Measurements from ENCODE around the gene MYO15A.

MYO15A gene

DNA sequence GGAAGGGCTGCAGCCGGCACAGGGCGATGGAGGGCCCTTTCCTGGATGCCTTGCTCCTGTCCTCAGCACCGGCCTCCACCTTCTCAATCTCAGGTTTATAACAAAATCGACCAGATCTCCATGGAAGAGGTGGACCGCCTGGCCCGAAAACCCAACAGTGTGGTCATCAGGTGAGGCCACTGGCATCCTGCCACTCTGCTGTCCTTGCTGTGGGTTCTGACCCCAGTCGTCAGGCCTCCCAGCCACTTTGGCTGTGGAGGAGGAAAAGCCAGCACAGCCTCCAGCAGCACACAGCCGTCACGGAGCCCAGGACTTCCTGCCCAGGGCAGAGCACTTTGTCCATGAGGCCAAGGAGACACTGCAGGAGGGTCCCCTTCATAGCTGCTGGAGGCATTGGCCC is 6.7 kb upstream of the MYO15A start:
- DNase-seq (ENCODE audit: low read depth in 2 of 2) = no peak

DNA sequence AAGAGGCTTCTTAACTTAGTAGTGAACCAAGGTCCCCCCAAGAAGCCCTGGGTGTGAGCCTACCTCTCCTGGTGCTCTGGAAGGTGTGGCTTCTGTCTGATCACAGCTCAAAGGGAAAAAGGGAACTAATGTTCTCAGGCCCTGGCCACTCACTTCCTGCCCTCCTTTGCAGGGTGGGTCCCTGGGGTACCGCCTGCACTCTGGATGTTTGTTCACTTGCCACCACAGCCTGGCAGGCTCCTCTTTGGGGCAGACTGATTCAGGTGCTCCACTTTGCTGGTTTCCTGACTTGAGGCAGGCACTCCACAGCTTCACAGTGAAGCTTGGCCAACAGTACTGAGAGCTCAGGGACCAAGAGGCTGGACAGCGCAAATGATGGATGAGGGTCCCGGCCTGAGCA is 5.9 kb upstream of the MYO15A start:
- DNase-seq (ENCODE audit: low read depth in 2 of 2) = no peak

DNA sequence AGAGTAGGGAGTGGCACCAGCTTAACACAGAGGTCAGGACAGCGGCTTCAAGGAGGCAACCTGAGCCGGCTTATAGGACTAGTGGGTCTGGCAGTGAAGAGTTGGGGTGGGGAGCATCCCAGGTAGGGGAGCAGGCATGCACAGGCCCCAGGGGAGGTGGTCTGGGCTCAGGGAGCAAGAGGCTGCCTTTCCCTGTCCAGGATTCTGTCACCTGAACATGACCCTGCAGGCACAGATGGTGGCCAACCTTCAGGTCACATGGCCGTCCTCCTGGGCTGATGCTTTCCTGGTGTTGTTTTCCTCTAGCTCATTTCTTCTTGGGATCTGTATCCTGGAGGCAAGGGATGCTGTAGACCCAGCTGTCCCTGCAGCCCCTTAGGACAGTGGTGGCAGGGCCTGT is 3.5 kb upstream of the MYO15A start:
- no peak for DNase-seq (ENCODE audit: low read depth in 2 of 2)

DNA sequence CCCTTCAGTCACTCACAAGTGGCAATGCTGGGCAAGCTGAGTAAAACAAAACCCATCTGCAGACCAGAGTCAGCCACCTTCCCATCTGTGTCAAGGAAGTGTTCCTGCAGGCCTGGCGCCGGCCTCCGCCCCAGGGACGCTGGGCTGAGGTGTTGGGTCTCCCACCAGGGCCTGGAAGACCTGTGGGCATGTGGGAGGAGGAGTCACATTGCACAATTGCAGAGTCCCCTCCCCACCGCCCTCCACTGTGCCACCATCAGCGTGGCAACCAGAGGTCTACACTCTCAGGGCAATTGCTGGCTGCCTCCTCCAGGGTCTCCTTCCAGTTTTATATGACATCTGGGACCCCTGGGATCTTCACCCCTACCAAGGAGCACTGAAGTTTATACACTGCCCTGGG is 3.0 kb upstream of the MYO15A start:
- no peak for DNase-seq (ENCODE audit: low read depth in 2 of 2)

DNA sequence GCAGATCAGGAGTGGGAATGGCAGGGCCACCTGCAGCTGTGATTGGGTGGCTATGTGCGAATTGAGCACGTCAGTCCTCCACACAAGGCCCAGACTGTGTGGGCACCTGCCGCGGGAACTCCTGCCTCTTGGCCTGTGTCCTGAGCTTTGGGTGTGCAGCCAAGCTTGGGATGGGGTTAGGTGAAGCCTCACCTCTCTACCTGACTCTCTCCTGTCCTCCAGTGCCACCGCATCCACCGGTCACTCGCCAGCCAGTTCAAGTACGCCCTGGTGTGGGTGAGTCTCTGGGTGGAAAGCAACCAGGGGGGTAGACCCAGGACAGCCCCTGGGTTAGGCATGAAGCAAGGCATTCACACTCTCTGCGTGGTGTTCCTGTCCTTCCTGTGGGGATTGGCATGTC is 2.3 kb upstream of the MYO15A start:
- no peak for DNase-seq (ENCODE audit: low read depth in 2 of 2)

DNA sequence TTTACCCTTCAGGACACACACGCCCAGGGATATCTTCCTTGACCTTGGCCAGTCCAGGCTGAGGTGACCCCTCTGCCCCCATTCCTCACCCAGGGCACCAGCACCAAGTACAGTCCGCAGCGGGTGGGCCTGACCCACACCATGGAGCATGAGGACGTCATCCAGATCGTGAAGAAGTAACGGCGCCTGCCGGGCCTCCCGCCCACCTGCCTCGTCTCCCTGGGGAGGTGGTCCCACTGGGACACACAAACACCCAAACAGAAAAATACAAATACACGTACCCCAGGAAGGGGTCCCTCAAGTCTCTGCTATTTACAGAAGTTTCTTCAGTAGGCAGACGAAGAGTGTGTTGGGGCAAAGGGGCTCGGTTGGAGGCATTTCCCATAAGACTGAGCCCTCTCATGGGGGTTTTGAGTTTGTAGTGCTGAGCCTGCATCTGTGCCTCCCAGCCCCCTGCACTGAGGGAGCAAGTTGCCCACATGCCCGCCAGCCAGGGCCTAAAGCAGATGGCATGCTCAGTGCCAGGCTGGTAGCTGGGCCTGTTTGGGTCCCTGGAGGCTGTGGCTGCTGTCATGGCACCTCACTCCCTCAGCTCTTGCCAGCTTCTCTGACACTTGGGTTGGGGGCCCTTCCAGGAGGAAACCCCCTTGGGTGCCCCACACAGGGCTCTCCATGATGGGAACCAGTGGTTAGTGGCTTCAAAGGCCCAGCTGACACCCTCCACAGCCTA is 1.3 kb upstream of the MYO15A start:
- DNase-seq (ENCODE audit: low read depth in 2 of 2) = no peak

DNA sequence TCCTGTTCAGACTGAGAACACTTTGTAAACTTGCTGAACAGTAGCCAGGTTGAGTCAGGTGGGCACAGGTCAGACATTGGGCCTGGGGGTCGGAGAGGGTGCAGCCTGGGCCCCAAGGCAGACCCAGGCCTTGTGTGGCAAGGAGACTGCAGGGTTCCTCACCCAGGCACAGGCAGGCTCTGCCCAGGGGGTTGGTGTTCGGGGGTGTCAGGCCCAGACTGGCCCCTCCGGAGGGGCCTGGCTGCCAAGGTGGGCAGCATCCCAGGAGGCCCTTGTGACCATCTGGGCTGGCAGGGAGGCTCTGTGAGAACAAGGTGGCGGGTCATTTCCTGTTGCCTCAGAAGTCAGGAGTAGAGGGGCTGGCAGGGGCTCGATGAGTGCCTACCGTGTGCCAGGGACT is 585 bp upstream of the MYO15A start:
- no peak for DNase-seq (ENCODE audit: low read depth in 2 of 2)

DNA sequence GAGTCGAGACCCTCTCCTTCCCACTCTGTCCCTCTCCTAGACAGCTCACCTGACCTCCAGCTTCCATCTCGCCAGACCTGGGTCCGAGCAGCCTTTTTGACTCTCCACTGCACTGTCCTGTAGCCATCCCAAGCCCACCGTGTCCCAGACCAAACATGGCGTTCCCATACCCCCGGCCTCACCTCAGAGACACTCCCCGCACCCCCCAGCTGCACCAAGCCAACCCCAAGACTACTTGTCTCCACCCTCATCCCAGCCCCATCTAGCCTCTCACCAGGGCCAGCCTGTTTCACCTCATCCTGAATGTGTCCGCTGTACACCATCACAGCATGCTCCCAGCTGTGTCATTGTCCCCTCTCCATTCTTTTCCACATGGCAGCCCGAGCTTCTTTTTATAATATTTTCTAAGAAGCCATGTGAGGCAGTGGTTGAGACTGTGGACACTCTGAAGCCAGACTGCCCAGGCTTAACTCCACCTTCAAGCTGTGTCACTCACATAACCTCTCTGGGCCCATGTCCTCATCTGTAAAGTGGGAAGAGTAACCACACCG is 1.5 kb downstream of the MYO15A start:
- DNase-seq (ENCODE audit: low read depth in 2 of 2) = no peak

DNA sequence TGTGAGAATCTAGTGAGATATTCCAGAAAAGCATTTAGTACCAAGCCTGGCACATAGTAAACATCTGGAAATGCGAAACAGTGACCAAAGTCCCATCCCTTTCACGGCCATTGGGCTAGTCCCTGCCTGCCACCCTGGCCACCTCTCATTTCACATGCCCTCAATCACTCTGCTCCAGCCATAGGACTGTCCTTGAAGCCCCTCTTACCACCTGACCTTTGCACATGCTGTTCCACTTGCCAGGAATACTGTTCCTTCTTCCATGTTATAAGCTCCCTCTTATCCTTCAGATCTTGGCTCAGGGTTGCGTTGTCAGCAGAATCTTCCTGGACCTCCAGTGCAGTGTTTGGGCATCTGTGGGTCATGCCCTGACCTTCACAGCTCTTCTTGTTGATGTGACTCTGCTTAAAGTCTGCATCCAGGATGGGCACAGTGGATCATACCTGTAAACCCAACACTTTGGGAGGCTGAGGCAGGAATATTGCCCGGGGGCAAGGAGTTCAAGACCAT is 2.1 kb downstream of the MYO15A start:
- no peak for DNase-seq (ENCODE audit: low read depth in 2 of 2)

DNA sequence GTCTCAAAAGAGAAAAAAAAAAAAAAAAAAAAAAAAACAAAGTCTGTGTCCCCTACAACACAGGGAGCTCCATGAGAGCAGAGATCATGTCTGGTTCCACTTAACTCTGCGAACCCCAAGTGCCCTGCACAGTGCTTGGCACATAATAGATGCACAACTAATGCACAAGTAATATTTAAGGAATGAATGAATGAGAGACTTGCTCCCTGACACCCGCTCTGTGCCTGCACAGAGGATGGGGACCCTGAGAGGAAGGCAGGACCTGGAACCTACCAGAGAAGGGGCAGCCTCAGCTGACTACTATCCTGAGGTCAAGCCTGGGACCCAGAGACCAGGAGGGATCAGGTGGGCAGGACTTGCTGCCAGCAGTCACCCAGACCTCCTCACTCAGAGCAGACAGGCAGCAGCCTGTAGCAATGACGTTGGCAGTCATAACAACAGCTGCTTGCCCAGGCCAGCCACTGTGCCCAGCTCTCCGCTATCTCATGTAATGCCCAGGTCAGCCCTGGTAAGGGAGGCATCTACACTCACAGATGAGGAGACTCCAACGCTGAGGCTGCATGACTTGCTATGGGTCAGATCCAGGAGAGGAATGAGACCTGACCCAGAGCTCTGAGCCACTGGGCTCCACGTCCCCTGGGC is 2.9 kb downstream of the MYO15A start:
- DNase-seq (ENCODE audit: low read depth in 2 of 2) = no peak

DNA sequence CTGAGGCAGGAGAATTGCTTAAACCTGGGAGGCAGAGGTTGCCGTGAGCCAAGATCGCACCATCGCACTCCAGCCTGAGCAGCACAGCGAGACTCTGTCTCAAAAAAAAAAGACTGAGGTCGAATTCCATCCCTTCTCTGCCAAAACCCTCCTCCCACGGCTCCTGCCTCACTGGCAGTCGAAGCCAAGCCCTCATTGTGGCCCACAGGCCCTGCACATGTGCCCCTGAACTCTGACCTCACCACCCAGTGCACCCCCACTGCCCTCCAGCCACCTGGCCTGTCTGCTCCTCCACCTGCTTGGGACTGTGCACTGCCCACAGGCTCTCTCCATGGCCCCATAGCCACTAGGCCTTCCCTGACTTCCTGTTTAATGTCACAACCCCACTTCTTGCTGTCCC is 7.0 kb downstream of the MYO15A start:
- DNase-seq (ENCODE audit: low read depth in 2 of 2) = no peak

DNA sequence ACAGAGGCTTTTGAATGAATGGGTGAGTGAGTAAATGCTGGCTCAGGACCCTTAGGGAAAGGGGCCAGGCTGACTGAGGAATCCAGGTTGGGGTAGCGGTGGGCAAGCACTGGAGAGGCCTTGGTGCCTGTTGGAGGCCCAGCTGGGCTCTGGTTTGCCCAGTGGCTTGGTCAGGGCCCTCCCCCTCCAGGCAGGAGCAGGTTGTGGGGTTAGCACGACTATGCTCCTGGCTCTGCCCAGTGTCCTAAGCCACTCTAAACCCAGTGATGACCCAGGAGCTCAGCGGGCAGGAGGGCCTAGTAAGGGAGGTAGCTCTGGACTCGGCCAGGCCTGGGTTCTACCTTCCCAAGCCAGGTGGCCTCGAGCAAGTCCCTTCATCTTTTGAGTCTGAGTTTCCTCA is 7.5 kb downstream of the MYO15A start:
- DNase-seq (ENCODE audit: low read depth in 2 of 2) = no peak

DNA sequence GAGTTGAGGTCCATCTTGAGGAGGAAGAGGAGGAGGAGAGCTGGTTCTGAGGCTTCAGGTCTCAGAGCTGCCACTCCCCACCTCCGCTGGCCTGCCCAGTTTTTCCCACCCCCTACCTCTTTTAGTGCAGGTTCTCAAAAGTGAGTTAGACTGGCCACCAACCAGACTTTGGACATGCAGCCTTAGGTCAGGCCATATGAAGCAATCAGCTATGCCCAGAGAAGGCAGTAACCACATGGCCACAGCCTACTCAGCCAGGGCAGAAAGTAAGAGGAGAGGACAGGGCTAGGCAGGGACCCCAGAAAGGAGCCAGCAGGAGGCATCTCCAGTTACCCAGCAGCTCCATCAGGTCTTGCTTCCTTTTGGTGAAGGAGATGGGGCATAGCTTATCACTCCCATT is 9.0 kb downstream of the MYO15A start:
- no peak for DNase-seq (ENCODE audit: low read depth in 2 of 2)

DNA sequence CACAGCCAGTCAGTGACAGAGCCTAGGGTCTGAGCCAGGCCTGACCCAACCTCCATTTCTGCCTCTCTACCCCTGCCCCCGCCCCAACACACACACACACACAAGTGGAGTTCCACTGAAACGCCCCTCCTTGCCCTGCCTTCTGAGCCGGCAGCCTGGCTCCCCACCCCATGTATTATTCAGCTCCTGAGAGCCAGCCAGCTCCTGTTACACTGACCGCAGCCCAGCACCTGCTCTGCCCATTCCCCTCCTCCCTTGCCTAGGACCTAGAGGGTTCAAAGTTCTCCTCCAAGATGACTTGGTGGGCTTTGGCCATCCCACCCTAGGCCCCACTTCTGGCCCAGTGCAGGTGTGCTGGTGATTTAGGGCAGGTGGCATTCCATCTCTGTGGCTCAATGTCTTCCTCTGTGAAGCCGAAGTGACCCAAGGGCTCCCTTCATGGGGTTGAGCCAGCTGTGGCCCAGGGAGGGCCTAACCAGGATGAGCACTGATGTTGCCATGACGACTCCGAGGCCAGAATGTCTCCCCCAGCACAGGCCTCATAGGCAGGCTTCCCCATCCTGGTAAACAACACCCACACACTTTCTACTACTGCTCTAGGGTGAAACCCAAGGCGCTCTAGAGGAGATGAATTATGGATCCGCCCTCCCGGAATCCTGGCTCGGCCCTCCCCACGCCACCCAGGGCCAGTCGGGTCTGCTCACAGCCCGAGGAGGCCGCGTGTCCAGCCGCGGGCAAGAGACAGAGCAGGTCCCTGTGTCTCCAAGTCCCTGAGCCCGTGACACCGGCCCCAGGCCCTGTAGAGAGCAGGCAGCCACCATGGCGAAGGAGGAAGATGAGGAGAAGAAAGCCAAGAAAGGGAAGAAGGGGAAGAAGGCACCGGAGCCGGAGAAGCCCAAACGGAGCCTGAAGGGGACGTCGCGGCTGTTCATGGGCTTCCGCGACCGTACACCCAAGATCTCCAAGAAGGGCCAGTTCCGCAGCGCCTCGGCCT is 9.7 kb downstream of the MYO15A start:
- no peak for DNase-seq (ENCODE audit: low read depth in 2 of 2)

DNA sequence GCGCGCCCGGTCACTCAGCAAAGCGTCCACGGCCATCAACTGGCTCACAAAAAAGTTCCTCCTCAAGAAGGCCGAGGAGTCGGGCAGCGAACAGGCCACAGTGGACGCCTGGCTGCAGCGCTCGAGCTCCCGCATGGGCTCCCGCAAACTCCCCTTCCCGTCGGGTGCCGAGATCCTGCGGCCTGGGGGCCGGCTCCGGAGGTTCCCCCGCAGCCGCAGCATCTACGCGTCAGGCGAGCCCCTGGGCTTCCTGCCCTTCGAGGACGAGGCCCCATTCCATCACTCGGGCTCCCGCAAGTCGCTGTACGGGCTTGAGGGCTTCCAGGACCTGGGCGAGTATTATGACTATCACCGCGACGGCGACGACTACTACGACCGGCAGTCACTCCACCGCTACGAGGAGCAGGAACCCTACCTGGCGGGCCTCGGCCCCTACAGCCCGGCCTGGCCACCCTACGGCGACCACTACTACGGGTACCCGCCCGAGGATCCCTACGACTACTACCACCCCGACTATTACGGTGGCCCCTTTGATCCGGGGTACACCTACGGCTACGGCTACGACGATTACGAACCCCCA is 10.7 kb downstream of the MYO15A start:
- no peak for DNase-seq (ENCODE audit: low read depth in 2 of 2)

DNA sequence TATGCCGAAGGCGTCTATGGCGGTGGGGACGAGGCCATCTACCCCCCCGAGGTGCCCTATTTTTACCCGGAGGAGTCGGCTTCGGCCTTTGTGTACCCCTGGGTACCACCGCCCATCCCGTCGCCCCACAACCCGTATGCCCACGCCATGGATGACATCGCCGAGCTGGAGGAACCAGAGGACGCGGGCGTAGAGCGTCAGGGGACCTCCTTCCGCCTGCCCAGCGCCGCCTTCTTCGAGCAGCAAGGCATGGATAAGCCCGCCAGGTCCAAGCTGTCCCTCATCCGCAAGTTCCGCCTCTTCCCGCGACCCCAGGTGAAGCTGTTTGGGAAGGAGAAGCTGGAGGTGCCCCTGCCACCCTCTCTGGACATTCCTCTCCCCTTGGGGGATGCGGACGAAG is 11.4 kb downstream of the MYO15A start:
- no peak for DNase-seq (ENCODE audit: low read depth in 2 of 2)

DNA sequence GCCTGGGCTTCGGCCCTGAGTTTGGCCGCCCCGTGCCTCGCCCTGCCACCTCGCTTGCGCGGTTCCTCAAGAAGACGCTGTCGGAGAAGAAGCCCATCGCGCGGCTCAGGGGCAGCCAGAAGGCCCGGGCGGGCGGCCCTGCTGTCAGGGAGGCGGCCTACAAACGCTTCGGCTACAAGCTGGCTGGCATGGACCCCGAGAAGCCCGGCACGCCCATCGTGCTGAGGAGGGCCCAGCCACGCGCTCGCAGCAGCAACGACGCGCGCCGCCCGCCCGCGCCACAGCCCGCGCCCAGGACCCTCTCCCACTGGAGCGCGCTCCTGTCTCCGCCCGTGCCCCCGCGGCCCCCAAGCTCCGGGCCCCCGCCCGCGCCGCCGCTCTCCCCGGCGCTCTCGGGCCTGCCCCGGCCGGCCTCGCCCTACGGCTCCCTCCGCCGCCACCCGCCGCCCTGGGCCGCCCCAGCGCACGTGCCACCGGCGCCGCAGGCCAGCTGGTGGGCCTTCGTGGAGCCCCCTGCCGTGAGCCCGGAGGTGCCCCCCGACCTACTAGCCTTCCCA is 12.0 kb downstream of the MYO15A start:
- no peak for DNase-seq (ENCODE audit: low read depth in 2 of 2)

DNA sequence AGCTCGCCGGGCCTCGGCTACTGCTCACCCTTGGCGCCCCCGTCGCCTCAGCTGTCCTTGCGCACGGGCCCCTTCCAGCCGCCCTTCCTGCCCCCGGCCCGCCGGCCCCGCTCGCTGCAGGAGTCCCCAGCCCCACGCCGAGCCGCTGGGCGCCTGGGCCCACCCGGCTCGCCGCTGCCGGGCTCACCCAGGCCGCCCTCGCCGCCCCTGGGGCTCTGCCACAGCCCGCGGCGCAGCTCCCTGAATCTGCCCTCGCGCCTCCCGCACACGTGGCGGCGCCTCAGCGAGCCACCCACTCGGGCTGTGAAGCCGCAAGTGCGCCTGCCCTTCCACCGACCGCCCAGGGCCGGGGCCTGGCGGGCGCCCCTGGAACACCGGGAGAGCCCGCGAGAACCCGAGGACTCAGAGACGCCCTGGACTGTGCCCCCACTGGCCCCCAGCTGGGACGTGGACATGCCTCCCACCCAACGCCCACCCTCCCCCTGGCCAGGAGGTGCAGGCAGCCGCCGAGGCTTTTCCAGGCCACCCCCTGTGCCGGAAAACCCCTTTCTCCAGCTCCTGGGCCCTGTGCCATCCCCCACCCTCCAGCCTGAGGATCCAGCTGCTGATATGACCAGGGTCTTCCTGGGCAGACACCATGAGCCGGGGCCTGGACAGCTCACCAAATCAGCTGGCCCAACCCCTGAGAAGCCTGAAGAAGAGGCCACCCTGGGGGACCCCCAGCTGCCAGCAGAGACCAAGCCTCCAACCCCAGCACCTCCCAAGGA is 12.8 kb downstream of the MYO15A start:
- DNase-seq (ENCODE audit: low read depth in 2 of 2) = no peak

DNA sequence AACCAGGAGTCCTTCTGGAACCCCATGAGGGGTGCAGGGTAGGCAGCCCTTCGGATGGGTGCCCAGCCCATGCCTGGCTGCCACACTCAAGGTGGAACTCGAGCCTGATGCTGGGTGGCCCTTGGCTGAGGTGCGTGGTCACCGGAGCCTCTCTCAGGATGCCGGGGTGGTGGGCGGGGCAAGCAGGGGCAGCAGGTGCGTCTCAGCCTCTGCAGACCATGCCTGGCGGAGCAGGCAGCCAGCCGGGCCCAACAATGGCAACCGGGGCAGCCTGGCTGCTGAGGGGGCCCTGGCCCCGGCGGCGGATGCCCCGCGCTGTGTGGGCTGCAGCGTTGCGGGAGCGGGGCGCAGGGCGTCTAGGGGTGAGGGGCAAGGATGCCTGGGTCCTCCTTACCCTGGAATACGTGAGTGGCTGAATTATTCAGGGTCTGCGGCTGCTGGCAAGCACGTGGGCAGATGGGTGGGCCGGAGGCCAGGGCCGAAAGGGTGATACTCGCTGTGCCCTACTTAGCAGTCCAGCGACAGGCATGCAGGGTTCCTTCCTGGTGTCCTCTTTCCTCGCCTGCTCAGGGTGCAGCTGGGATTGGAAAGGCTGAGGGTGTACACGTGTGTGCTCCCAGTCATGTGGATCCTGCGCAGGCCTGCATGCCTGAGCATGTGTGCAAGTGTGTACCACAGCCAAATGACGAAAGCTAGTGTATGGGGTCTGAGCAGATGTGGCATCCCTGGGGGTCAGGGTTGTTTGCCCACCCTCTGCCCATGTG is 14.6 kb downstream of the MYO15A start:
- DNase-seq (ENCODE audit: low read depth in 2 of 2) = no peak

Data from stimulated activated CD8-positive, alpha-beta memory T cell treated with anti-CD3 and anti-CD28 coated beads, Interleukin-15, amount 100 ng/mL, for 48 hours (primary cell).